NCI-H748 treated with DMSO at 0.1 percent for 48 hours (cell line): ENCODE measurements around the gene BCL2L13.

Experiments
- DNase-seq: peaks from one replicate; lab custom pipeline; 2025; lab: John Stamatoyannopoulos, UW

BCL2L13 gene, protein sequence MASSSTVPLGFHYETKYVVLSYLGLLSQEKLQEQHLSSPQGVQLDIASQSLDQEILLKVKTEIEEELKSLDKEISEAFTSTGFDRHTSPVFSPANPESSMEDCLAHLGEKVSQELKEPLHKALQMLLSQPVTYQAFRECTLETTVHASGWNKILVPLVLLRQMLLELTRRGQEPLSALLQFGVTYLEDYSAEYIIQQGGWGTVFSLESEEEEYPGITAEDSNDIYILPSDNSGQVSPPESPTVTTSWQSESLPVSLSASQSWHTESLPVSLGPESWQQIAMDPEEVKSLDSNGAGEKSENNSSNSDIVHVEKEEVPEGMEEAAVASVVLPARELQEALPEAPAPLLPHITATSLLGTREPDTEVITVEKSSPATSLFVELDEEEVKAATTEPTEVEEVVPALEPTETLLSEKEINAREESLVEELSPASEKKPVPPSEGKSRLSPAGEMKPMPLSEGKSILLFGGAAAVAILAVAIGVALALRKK

DNA sequence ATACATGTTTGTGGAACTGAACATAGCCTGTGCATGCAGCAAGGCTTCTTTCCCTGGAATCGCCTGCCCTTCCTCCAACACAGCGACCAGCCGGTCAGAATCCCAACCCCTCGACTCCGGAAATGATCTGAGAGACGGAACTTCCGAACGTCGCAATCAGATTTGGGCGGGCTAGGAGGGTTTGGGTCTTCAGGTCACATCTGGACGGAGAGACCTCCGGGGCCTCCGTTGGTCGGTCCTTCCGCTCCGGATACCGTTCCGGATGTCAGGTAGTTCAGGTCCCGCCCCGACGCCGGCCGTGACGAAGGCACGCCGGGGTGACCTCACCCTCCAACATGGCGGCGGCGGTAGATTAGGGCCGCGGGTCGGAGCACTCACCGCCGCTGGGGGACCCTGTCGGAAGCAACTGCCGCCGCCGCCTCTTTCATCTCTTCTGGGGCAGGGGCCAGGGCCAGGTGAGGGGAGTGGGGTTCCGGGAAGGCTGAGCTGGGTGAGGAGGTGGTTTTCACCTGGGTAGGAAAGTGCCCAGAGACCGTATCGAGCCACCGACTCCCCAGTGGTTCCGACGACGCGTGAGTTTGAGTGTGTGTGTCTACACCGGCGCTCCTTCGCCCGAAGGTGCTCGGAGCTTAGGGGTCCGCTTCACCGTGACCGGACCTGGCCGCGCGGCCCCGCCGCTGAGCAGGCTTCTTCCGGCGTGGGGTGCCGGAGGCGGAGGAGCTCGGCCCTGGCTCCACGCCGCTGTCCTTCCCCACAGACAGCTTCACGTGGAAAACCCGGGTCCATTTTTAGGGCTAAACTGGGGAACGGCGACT, at the start of gene BCL2L13:
Gene BCL2L13, plus strand, starts transcription at position 326 of the 815 bp plus-strand sequence. CDS start 16,955 bp downstream, outside the sequence.
- DNase-seq: peak; percentile 42

- DNase-seq: no peak
Observed at GRCh38 chr22:17589810-17590375, 48.7 kb upstream of the BCL2L13 start.

DNA sequence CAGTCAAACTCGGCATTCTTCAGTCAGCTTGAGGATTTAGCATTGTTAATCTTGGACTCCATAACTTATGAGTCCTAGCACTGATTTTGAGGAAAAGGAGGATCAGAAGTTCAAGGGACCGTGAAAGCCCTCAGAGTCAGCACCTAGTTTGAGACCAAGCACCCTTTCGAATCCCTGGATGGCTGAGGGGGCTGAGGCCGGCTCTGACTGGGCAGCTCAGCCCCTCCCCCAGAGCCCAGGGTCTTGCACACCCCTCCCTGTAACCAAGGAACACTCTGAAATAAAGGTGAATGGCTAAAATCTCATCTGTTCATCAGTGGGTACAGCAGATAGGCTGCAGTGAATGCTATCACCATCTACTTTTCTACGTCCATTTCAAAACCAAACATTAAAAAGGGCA, 48.0 kb upstream of the BCL2L13 start:
- DNase-seq: no peak

DNA sequence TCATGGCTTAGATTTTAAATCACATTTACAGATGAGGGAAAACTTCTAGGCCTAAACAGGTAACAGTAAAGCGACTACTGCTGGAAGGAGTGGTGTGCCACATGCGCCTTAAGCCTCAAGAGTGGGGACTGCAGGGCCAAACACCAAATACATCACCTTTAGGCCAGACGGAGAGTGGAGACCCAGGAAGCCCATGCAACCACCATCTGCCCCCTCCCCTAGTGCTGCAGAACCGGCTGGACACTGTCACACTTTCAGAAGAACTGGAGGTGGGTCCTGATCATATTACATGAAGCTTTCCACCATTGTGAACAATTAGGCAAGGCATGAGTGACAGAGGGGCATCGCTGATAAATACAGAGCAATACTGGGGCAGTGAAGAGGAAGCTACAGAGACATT, 46.4 kb upstream of the BCL2L13 start:
- no peak for DNase-seq

- no peak for DNase-seq
Observed at GRCh38 chr22:17596226-17596625, 42.3 kb upstream of the BCL2L13 start.

DNA sequence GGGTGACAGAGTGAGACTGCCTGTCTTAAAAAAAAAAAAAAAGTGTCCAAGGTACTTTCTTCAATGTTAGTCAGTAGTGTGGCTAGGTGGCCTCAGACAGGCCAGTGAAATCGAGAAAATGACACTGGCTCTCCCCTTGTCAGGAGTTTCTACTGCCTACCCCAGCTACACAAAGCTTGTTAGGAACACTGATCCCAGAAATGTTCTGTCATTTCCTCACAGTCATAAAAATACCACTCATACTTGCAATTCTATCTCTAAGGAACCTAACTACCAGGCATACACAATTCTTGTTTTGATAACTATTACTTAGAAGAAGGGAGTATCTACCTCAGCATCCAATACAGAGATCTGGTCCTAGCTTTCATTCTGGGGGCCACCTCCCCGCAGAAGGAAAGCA, 41.3 kb upstream of the BCL2L13 start:
- no peak for DNase-seq

- DNase-seq: no peak
Observed at GRCh38 chr22:17598318-17598717, 40.2 kb upstream of the BCL2L13 start.

- no peak for DNase-seq
Observed at GRCh38 chr22:17601031-17601430, 37.5 kb upstream of the BCL2L13 start.

GRCh38 chr22:17603668-17604067, 34.9 kb upstream of the BCL2L13 start:
- DNase-seq: no peak

DNA sequence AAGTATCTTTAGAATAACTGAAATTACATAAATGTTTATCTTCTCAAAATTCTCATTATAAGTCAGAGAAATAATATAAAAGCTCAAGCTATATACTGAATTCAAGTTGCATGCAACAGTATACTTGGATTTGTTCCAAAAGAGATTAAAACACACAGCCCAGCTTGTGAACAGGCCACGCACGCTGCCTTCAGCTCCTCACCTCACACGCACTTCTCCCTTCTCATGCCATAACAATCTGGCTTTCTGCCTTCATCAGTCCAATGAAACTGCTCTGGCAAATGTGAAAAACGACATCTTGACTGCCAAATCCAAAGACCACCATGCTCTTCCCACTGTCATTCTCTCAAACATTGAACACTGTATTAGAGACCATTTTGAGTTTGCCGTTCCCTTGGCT, 32.1 kb upstream of the BCL2L13 start:
- no peak for DNase-seq

- DNase-seq: no peak
Observed at GRCh38 chr22:17607891-17608521, 30.6 kb upstream of the BCL2L13 start.

- no peak for DNase-seq
Observed at GRCh38 chr22:17612057-17612456, 26.5 kb upstream of the BCL2L13 start.

GRCh38 chr22:17613280-17613679, 25.3 kb upstream of the BCL2L13 start:
- no peak for DNase-seq

GRCh38 chr22:17627961-17628405, 10.6 kb upstream of the BCL2L13 start:
- DNase-seq: no peak

DNA sequence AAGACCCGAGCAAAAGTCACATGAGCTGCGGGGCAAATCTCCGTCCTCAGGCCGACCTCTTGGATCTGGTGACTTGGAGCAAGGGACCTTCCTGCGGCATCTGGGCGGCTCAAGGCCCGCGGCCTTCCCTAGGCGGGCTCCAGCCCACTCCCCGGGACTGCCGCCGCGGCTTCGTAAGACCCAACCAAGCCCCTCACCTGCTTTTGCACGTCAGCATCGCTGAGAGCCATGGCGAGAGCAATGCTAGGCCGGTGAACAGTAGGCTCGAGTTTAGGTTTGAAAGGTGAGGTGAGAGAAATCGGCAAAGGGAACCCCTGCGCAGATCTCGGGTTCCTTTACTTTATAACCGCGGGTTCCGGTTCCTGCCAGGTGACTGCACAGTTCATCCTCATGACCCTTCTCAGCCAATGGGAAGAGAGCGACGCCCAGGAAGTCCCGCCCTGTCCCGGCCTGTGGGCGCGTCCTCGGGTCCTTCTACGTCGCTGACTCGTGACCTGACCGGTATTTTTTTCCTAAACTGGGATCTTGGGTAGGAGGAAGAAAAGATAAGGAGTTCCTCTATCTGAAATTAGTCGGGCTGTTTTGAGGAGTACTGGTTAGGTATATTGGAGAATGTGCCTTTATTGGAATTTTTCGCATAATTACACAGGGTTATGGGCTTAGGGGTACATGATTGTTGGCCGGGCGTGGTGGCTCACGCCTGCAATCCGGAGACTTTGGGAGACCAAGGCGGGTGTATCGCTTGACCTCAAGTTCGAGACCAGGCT, 10.0 kb upstream of the BCL2L13 start, which contains the start of gene ATP6V1E1:
Gene ATP6V1E1, minus strand, starts transcription at position 344 of the 767 bp plus-strand sequence. Its CDS starts 114 bp downstream, at position 230.
- DNase-seq: peak; percentile 81

DNA sequence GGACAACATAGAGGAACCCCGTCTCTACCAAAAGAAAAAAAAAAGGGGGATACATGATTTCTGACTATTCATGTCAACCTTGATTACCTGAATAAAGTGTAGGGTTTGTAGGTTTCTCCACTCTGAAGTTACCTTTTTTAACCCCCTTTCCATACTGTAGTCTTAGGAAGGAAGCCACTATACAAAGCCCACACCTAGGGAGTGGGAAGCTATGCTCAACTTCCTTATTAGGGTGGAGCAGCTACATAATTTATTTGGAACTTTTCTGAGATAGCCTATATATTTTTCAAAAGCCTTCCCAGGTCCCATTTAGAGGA, 9.4 kb upstream of the BCL2L13 start:
- no peak for DNase-seq

DNA sequence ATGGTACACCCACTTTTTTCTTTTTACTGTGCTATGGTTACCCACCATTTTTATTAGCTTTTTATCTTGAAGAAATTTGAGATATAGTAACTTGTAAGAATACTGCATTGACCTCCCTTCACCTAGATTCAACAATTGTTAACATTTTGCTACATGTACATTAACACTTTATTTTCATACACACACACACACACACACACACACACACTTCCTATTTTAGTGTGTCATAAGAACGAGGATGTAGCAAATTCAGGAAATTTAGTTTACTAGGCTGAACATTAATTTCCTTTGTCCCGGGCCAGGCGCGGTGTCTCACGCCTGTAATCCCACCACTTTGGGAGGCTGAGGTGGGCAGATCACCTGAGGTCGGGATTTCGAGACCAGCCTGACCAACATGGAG, 8.9 kb upstream of the BCL2L13 start:
- no peak for DNase-seq

DNA sequence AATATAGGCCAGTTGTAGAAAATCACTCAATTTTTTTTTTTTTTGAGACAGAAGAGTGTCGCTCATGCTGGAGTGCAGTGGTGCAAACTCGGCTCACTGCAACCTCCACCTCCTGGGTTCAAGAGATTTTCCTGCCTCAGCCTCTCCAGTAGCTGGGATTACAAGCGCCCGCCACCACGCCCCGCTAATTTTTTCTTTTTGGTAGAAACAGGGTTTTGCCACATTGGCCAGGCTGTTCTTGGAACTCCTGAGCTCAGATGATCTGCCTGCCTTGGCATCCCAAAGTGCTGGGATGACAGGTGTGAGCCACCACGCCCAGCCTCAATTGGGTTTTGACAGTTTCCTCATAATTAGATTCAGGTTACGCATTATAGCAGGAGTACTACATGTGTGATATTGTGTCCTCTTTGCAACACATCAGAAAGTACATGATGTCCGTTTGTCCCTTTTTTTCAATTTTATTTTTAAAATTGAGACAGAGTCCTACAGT, 7.4 kb upstream of the BCL2L13 start:
- no peak for DNase-seq

DNA sequence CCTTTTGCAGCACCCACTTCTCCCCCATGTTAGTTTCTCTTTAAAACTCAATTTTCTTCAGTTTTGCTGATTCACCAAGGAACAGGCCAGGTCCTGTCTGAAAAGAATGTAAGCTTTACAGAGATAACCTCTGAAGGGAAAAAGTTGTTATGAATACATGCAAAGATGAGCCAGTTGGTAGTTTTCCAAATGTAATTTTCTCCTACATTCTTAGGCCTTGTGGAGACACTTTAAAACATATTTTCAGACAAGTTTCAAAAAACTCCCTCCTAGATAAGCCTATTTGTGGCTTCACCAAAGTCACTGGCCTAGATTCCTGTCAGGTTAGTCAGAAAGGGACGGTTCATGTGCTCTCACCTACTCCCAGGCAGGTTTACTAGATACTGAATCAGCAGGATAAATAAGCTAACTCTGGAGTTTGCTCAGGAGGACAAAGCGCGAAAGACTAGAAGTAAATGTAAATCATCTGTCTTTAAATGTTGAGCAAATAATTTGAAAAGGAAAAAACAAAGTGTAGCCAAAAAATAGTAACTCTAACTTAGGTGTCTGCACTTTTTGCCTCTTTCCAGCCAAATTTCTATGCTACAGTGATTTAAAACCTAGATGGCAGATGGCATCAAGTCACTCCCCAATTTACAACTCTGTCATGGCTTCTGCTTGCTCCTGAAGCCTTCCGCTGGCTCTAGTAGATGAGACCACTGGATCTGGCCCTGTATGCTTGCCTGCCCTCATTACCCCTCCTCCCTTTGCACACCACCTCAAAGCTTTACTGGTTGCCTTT, 5.2 kb upstream of the BCL2L13 start:
- no peak for DNase-seq

GRCh38 chr22:17633998-17634323, 4.6 kb upstream of the BCL2L13 start:
- DNase-seq: no peak

- DNase-seq: no peak
Observed at GRCh38 chr22:17634696-17635095, 3.9 kb upstream of the BCL2L13 start.
